BE2C (cell line): ENCODE results near the gene FAM174C.

Experiments
- DNase-seq: peaks from one replicate; pipeline ENCODE4 v3.0.0-alpha.2; 2020
- H3K27me3 ChIP-seq: fragments of 250-450 bp; sonication (Bioruptor Pico); 2 replicates; pipeline ENCODE4 v1.5.1; 2020; ENCODE audit warnings: mild to moderate bottlenecking
- H3K36me3 ChIP-seq: fragments of 250-450 bp; sonication (Bioruptor Pico); 2 replicates; pipeline ENCODE4 v1.5.1; 2020; ENCODE audit warnings: mild to moderate bottlenecking
- H3K4me1 ChIP-seq: fragments of 250-450 bp; sonication (Bioruptor Pico); 2 replicates; pipeline ENCODE4 v1.5.1; 2020
- H3K4me3 ChIP-seq: 2 replicates; pipeline ENCODE4 v1.5.1; 2011; ENCODE audit warnings: low read depth, low read length
- H3K9me3 ChIP-seq: fragments of 250-450 bp; sonication (Bioruptor Pico); 2 replicates; pipeline ENCODE4 v1.5.1; 2020
- TF ChIP-seq, protein P1 (sequence below): IDR thresholded peaks from 2 replicates; pipeline ENCODE4 v1.5.1; 2012; ENCODE audit warnings: mild to moderate bottlenecking, low read depth, low read length

Gene FAM174C

DNA sequence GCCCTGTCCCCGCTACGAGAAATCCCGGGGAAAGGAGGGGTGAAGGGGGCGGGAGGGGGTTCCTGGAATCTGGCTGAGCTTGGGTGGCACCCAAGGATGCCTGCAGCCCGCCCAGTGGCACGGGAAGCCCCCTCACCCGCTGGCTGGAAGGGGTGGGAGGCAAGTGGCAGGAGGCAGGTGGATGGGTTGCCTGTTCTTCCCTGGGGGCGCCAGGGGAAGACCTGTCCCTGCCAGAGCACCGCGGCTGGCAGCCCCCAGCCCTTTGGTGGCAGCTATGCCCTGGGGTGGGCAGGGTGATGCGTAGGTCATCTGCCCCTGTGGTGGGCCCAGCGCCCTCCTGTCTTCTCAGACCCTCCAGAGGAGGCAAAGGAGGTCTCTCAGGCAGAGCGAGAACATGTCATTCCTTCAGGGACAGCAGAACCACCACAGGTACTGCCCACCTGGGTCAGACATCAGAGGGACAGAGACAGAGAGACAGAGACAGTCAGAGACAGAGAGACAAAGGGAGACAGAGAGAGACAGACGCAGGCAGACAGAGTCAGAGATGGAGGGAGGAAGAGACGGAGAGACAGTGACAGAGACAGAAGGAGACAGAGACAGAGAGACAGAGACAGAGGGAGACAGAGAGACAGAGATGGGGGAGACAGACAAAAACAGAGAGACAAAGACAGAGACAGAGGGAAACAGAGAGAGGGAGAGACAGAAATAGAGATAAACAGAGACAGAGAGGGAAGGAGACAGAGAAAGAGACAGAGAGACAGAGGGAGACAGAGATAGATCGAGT lies 47.1 kb downstream of the FAM174C start:
- no peak for DNase-seq
- TF ChIP-seq, protein P1, sequence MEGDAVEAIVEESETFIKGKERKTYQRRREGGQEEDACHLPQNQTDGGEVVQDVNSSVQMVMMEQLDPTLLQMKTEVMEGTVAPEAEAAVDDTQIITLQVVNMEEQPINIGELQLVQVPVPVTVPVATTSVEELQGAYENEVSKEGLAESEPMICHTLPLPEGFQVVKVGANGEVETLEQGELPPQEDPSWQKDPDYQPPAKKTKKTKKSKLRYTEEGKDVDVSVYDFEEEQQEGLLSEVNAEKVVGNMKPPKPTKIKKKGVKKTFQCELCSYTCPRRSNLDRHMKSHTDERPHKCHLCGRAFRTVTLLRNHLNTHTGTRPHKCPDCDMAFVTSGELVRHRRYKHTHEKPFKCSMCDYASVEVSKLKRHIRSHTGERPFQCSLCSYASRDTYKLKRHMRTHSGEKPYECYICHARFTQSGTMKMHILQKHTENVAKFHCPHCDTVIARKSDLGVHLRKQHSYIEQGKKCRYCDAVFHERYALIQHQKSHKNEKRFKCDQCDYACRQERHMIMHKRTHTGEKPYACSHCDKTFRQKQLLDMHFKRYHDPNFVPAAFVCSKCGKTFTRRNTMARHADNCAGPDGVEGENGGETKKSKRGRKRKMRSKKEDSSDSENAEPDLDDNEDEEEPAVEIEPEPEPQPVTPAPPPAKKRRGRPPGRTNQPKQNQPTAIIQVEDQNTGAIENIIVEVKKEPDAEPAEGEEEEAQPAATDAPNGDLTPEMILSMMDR, result no peak
- H3K9me3 ChIP-seq, result no peaks in the 10 kb centered on the region
- no peaks in the 10 kb centered on the region for H3K4me1 ChIP-seq
- H3K36me3 ChIP-seq, result no peaks in the 10 kb centered on the region
- no peaks in the 10 kb centered on the region; the same call in 1 of the 2 replicates for H3K27me3 ChIP-seq
- no peak overlapping the region for H3K4me3 ChIP-seq

DNA sequence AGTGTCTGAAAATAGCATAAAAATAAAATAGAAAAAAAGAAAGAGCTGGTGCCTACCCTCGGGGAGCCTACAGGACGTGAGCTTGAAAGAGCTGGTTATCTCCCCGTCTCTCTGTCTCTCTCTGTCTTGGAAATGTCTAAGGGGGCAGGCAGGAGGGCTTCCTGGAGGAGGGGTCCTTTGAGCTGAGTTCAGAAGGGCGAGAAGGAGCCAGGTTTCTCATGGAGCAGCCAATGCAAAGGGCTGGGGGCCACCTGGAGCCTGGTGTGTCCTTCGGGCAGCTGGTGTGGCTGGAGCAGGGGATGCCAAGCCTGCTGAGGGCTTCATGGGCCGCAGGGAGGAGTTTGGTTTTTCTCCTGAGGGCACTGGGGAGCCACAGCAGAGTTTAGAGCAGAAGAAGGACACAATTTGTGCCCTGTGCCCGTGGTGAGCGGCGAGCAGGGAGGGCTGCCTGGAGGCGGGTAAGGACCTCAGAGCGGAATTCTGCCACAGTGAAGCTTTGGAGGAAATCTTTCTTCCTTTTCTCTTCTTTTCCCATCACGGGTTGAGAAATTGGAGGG lies 49.0 kb downstream of the FAM174C start:
- DNase-seq, result no peak
- H3K4me1 ChIP-seq, result no peaks in the 10 kb centered on the region
- no peaks in the 10 kb centered on the region; the same call in 1 of the 2 replicates for H3K27me3 ChIP-seq
- H3K4me3 ChIP-seq, result no peak overlapping the region; the same call in 1 of the 2 replicates
- TF ChIP-seq, protein P1, result no peak
- H3K9me3 ChIP-seq, result no peaks in the 10 kb centered on the region
- H3K36me3 ChIP-seq, result no peaks in the 10 kb centered on the region

DNA sequence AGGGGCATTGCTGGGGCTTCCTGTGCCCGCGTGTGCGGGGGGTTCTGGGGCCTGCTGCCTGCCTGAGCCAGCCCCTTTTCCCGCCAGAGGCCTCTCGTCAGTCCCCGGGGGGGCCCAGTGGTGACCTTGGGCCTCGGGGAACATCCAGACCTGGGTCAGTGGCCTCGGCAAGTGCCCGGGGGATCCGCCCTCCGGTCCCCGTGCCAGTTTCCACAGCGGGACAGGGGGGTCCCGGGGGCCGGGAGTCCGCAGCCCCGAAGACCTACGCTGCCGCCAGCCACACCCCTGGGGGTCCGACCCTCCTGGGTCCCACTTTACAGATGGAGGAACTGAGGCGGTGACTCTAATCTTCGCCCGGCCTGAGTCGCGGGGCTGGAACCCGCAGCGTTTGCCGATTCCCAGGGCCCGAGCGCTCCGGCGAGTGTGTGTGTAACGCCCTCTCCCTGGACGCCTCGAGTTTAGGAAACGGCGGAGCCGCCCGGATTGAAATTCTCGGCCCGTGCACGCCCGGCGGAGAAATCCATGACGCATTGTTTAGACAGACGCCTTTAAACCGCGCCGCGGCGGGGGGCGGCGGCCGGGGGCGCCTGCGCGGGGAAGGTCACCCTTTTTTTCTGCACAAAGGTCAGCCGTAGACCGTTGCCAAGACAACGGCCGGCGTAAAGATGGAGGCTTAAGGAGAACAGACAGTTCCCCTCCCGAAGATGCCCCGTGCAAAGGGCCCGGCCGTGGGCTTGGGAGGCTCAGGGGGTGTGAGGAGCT lies 49.7 kb downstream of the FAM174C start:
- TF ChIP-seq, protein P1, result no peak
- Histone ChIP-seq H3K36me3 (no peaks in the 10 kb centered on the region), H3K27me3 (no peaks in the 10 kb centered on the region; the same call in 1 of the 2 replicates), H3K4me3 (peak overlapping the region; percentile 51), H3K4me1 (no peaks in the 10 kb centered on the region), H3K9me3 (no peaks in the 10 kb centered on the region)
- peak; percentile 47 for DNase-seq

- Histone ChIP-seq H3K27me3 (no peaks in the 10 kb centered on the region; the same call in 1 of the 2 replicates), H3K4me1 (no peaks in the 10 kb centered on the region), H3K9me3 (no peaks in the 10 kb centered on the region), H3K4me3 (peak overlapping the region; percentile 51), H3K36me3 (no peaks in the 10 kb centered on the region)
- TF ChIP-seq, protein P1, result no peak
- no peak for DNase-seq
Observed at GRCh38 chr19:1325568-1326294, 50.4 kb downstream of the FAM174C start.

GRCh38 chr19:1327125-1327524 lies 51.8 kb downstream of the FAM174C start:
- Histone ChIP-seq H3K9me3 (no peaks in the 10 kb centered on the region), H3K27me3 (no peaks in the 10 kb centered on the region; the same call in 1 of the 2 replicates), H3K4me3 (no peak overlapping the region), H3K36me3 (no peaks in the 10 kb centered on the region), H3K4me1 (no peaks in the 10 kb centered on the region)
- DNase-seq, result no peak
- TF ChIP-seq, protein P1, result no peak
